Measurements from ENCODE around the gene LRRC18.

DNA sequence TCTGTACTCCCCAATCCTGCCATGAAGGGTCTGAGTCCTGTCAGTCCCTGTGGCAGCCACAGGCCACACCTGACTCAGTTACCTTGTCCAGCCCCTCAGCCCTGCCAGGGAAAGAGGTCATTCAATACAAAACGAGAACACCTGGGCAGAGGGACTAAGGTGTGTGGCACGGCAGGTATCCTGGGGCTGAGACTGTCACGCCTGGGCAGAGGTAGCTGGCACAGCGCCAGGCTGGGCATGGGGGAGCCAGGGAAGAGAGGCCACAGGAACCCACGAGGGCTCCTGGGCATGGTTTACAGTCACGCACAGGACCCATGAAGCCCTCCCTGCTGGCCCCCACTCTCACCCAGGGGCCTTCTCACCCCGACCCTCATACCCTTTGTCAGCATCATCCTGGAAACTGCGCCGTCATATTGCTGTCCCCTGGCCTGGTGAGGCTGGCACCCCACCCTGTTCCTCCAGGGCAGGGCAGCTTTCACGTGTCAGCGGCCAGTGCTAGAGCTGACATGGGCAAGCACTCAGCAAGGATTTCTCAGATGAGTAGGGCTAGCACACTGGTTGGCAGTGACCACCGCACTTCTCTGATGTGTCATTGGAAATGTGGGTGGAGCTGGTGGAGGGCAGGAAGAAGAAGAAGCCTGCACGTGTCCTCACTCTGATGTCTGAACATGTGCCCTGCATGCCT is 42.7 kb downstream of the LRRC18 start:
- TF ChIP-seq TAF1 (IDR thresholded peaks at IDR 0.05; ENCODE audit: borderline replicate concordance, insufficient read depth, low read length) (no peak), FOXP2 (optimal IDR thresholded peaks at IDR 0.05; ENCODE audit: borderline replicate concordance, extremely low read depth, extremely low read length, insufficient read depth) (no peak), SIN3A (IDR thresholded peaks at IDR 0.05; ENCODE audit: borderline replicate concordance, insufficient read depth, low read length) (no peak), POLR2AphosphoS5 (IDR thresholded peaks at IDR 0.05; ENCODE audit: low read depth, low read length) (no peak)
- TF ChIP-seq, protein P1, sequence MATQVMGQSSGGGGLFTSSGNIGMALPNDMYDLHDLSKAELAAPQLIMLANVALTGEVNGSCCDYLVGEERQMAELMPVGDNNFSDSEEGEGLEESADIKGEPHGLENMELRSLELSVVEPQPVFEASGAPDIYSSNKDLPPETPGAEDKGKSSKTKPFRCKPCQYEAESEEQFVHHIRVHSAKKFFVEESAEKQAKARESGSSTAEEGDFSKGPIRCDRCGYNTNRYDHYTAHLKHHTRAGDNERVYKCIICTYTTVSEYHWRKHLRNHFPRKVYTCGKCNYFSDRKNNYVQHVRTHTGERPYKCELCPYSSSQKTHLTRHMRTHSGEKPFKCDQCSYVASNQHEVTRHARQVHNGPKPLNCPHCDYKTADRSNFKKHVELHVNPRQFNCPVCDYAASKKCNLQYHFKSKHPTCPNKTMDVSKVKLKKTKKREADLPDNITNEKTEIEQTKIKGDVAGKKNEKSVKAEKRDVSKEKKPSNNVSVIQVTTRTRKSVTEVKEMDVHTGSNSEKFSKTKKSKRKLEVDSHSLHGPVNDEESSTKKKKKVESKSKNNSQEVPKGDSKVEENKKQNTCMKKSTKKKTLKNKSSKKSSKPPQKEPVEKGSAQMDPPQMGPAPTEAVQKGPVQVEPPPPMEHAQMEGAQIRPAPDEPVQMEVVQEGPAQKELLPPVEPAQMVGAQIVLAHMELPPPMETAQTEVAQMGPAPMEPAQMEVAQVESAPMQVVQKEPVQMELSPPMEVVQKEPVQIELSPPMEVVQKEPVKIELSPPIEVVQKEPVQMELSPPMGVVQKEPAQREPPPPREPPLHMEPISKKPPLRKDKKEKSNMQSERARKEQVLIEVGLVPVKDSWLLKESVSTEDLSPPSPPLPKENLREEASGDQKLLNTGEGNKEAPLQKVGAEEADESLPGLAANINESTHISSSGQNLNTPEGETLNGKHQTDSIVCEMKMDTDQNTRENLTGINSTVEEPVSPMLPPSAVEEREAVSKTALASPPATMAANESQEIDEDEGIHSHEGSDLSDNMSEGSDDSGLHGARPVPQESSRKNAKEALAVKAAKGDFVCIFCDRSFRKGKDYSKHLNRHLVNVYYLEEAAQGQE (IDR thresholded peaks at IDR 0.05; ENCODE audit: insufficient read depth in 1 of 2, low read depth in 2 of 2, low read length in 2 of 2) = no peak

Data from PFSK-1 (cell line).